ENCODE measurements around the gene GSN.

DNA sequence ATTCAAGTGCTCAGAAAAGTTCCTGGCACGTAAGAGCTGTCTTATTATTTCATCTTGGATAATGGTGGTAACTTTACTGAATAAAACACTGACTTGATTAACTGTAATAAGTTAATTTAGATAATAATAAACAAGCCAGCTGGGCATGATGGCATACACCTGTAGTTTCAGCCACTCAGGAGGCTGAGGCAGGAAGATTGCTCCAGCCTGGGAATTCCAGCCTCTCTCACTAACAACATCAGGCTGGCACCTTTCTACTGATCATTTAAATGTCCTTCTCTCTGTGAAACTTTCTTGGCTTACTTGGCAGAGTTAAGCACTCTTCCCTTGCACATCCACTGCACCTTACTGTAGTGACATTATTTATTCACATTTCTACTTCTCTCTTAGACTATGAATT lies 82.1 kb downstream of the GSN start:
- TF ChIP-seq, protein P1, sequence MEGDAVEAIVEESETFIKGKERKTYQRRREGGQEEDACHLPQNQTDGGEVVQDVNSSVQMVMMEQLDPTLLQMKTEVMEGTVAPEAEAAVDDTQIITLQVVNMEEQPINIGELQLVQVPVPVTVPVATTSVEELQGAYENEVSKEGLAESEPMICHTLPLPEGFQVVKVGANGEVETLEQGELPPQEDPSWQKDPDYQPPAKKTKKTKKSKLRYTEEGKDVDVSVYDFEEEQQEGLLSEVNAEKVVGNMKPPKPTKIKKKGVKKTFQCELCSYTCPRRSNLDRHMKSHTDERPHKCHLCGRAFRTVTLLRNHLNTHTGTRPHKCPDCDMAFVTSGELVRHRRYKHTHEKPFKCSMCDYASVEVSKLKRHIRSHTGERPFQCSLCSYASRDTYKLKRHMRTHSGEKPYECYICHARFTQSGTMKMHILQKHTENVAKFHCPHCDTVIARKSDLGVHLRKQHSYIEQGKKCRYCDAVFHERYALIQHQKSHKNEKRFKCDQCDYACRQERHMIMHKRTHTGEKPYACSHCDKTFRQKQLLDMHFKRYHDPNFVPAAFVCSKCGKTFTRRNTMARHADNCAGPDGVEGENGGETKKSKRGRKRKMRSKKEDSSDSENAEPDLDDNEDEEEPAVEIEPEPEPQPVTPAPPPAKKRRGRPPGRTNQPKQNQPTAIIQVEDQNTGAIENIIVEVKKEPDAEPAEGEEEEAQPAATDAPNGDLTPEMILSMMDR (IDR thresholded peaks at IDR 0.05): no peak
- TF ChIP-seq POLR2AphosphoS5 (IDR thresholded peaks at IDR 0.05; ENCODE audit: insufficient read depth in 1 of 2, low read depth in 1 of 2): no peak
- TF ChIP-seq POLR2A (IDR thresholded peaks at IDR 0.05): no peak

All from vagina (tissue), 2 donors.